Esophagus muscularis mucosa (tissue), 3 donors: ENCODE measurements around the gene UBE2F.

Experiments used
- POLR2A ChIP-seq: fragments of 450-650 bp; IDR thresholded peaks from one replicate; pipeline ENCODE4 v1.6.1; 2017; ENCODE audit warnings: antibody characterized with exemption, moderate library complexity, mild to moderate bottlenecking, low read depth
- TF ChIP-seq, protein P1 (sequence below), 3 experiments: fragments of 200-600 bp in 2 of 3; fragments of 450-650 bp in 1 of 3; sonication (generic) in 2 of 3; IDR thresholded peaks; one replicate each; pipeline ENCODE4 v1.5.1; 2017 to 2019; ENCODE audit warnings: antibody characterized with exemption in 3 of 3, mild to moderate bottlenecking in 2 of 3, moderate library complexity in 1 of 3

- TF ChIP-seq POLR2A: no peak
- TF ChIP-seq, protein P1, sequence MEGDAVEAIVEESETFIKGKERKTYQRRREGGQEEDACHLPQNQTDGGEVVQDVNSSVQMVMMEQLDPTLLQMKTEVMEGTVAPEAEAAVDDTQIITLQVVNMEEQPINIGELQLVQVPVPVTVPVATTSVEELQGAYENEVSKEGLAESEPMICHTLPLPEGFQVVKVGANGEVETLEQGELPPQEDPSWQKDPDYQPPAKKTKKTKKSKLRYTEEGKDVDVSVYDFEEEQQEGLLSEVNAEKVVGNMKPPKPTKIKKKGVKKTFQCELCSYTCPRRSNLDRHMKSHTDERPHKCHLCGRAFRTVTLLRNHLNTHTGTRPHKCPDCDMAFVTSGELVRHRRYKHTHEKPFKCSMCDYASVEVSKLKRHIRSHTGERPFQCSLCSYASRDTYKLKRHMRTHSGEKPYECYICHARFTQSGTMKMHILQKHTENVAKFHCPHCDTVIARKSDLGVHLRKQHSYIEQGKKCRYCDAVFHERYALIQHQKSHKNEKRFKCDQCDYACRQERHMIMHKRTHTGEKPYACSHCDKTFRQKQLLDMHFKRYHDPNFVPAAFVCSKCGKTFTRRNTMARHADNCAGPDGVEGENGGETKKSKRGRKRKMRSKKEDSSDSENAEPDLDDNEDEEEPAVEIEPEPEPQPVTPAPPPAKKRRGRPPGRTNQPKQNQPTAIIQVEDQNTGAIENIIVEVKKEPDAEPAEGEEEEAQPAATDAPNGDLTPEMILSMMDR (IDR thresholded peaks at IDR 0.05): no peak
These were observed 63.8 kb downstream of the UBE2F start for GRCh38 chr2:238030422-238031155.
